ENCODE data around the gene EEF1G.

Gene EEF1G

GRCh38 chr11:62610403-62610802 is 36.7 kb upstream of the EEF1G start:
- Mint-ChIP-seq H3K4me3 (peak overlapping the region; percentile 94), H3K36me3 (ENCODE audit: low read depth) (peaks cover 39% of the 10 kb centered on the region), H3K4me1 (peaks cover 52% of the 10 kb centered on the region), H3K27me3 (no peaks in the 10 kb centered on the region), H3K9me3 (no peaks in the 10 kb centered on the region), H3K27ac (peak overlapping the region; percentile 97)
- ATAC-seq, result no peak
- no peak for DNase-seq

- Mint-ChIP-seq H3K9me3 (no peaks in the 10 kb centered on the region), H3K27ac (peak overlapping the region; percentile 18), H3K4me3 (no peak overlapping the region), H3K4me1 (peaks cover 44% of the 10 kb centered on the region), H3K27me3 (no peaks in the 10 kb centered on the region), H3K36me3 (ENCODE audit: low read depth) (peaks cover 45% of the 10 kb centered on the region)
- no peak for DNase-seq
- ATAC-seq, result no peak
Observed at GRCh38 chr11:62608776-62609175, 35.1 kb upstream of the EEF1G start.

- H3K4me3 Mint-ChIP-seq, result no peak overlapping the region
- H3K27ac Mint-ChIP-seq, result peak overlapping the region; percentile 9
- peaks cover 55% of the 10 kb centered on the region for H3K36me3 Mint-ChIP-seq (ENCODE audit: low read depth)
Observed at GRCh38 chr11:62607714-62608113, 34.0 kb upstream of the EEF1G start.

GRCh38 chr11:62605902-62606301 is 32.2 kb upstream of the EEF1G start:
- H3K4me1 Mint-ChIP-seq, result peaks cover 49% of the 10 kb centered on the region
- peaks cover 2% of the 10 kb centered on the region for H3K27me3 Mint-ChIP-seq
- no peak for DNase-seq
- H3K36me3 Mint-ChIP-seq (ENCODE audit: low read depth), result peaks cover 58% of the 10 kb centered on the region
- no peak overlapping the region for H3K4me3 Mint-ChIP-seq
- no peak overlapping the region for H3K27ac Mint-ChIP-seq
- ATAC-seq, result no peak
- H3K9me3 Mint-ChIP-seq, result no peaks in the 10 kb centered on the region

More at GRCh38 chr11:62607714-62608113, 34.0 kb upstream of the EEF1G start:
- ATAC-seq (no peak), DNase-seq (no peak)
- Mint-ChIP-seq H3K4me1 (peaks cover 51% of the 10 kb centered on the region), H3K27me3 (no peaks in the 10 kb centered on the region), H3K9me3 (no peaks in the 10 kb centered on the region)

- no peak overlapping the region for H3K4me3 Mint-ChIP-seq
Observed at GRCh38 chr11:62605467-62605866, 31.8 kb upstream of the EEF1G start.

GRCh38 chr11:62604460-62605120 is 30.9 kb upstream of the EEF1G start:
- no peak overlapping the region for H3K27ac Mint-ChIP-seq
- H3K4me1 Mint-ChIP-seq, result peaks cover 46% of the 10 kb centered on the region

More at GRCh38 chr11:62605467-62605866, 31.8 kb upstream of the EEF1G start:
- DNase-seq (no peak), ATAC-seq (no peak)
- Mint-ChIP-seq H3K27ac (no peak overlapping the region), H3K4me1 (peaks cover 45% of the 10 kb centered on the region), H3K9me3 (no peaks in the 10 kb centered on the region), H3K27me3 (peaks cover 2% of the 10 kb centered on the region), H3K36me3 (ENCODE audit: low read depth) (peaks cover 57% of the 10 kb centered on the region)

GRCh38 chr11:62603776-62604299 is 30.1 kb upstream of the EEF1G start:
- Mint-ChIP-seq H3K27me3 (peaks cover 2% of the 10 kb centered on the region), H3K36me3 (ENCODE audit: low read depth) (peaks cover 61% of the 10 kb centered on the region), H3K4me1 (peaks cover 46% of the 10 kb centered on the region), H3K27ac (no peak overlapping the region), H3K4me3 (peak overlapping the region; percentile 46), H3K9me3 (no peaks in the 10 kb centered on the region)
- no peak for ATAC-seq
- no peak for DNase-seq

More at GRCh38 chr11:62604460-62605120, 30.9 kb upstream of the EEF1G start:
- H3K27me3 Mint-ChIP-seq, result peaks cover 2% of the 10 kb centered on the region
- DNase-seq (no peak), ATAC-seq (no peak)
- peaks cover 60% of the 10 kb centered on the region for H3K36me3 Mint-ChIP-seq (ENCODE audit: low read depth)
- H3K4me3 Mint-ChIP-seq, result no peak overlapping the region
- no peaks in the 10 kb centered on the region for H3K9me3 Mint-ChIP-seq

GRCh38 chr11:62603072-62603408 is 29.3 kb upstream of the EEF1G start:
- ATAC-seq (no peak), DNase-seq (no peak)
- Mint-ChIP-seq H3K36me3 (ENCODE audit: low read depth) (peaks cover 64% of the 10 kb centered on the region), H3K4me3 (peak overlapping the region; percentile 46), H3K27ac (peak overlapping the region; percentile 6), H3K9me3 (no peaks in the 10 kb centered on the region), H3K27me3 (peaks cover 2% of the 10 kb centered on the region), H3K4me1 (peaks cover 52% of the 10 kb centered on the region)

- DNase-seq (no peak), ATAC-seq (no peak)
- H3K27ac Mint-ChIP-seq, result peak overlapping the region; percentile 94
- peaks cover 2% of the 10 kb centered on the region for H3K27me3 Mint-ChIP-seq
- no peaks in the 10 kb centered on the region for H3K9me3 Mint-ChIP-seq
- peak overlapping the region; percentile 91 for H3K4me3 Mint-ChIP-seq
- peaks cover 47% of the 10 kb centered on the region for H3K4me1 Mint-ChIP-seq
- peaks cover 63% of the 10 kb centered on the region for H3K36me3 Mint-ChIP-seq (ENCODE audit: low read depth)
Observed at GRCh38 chr11:62602141-62603071, 28.7 kb upstream of the EEF1G start.

- peak within 1 kb of the TSS; percentile 94 for H3K27ac Mint-ChIP-seq
- ATAC-seq (peak; percentile 88), DNase-seq (peak; percentile 100)
- H3K27me3 Mint-ChIP-seq, result peaks cover 2% of the 10 kb centered on the region
- peaks cover 67% of the 10 kb centered on the region for H3K36me3 Mint-ChIP-seq (ENCODE audit: low read depth)
- H3K4me3 Mint-ChIP-seq, result peak within 1 kb of the TSS; percentile 91
- no peaks in the 10 kb centered on the region for H3K9me3 Mint-ChIP-seq
- H3K4me1 Mint-ChIP-seq, result peaks cover 47% of the 10 kb centered on the region
Observed at GRCh38 chr11:62601372-62602140, 27.9 kb upstream of the EEF1G start, which contains the start of gene MTA2. MTA2 (minus strand) TSS chr11:62601865; CDS start chr11:62601450, 415 bp downstream.

GRCh38 chr11:62601122-62601371 is 27.4 kb upstream of the EEF1G start:
- H3K27ac Mint-ChIP-seq, result peak overlapping the region; percentile 94
- ATAC-seq, result peak; percentile 5
- peak overlapping the region; percentile 91 for H3K4me3 Mint-ChIP-seq
- H3K4me1 Mint-ChIP-seq, result peaks cover 47% of the 10 kb centered on the region
- H3K36me3 Mint-ChIP-seq (ENCODE audit: low read depth), result peaks cover 68% of the 10 kb centered on the region
- DNase-seq, result peak; percentile 58
- H3K9me3 Mint-ChIP-seq, result no peaks in the 10 kb centered on the region
- peaks cover 2% of the 10 kb centered on the region for H3K27me3 Mint-ChIP-seq

- Mint-ChIP-seq H3K9me3 (no peaks in the 10 kb centered on the region), H3K4me1 (peaks cover 47% of the 10 kb centered on the region)
- no peak for DNase-seq
Observed at GRCh38 chr11:62600367-62601121, 26.9 kb upstream of the EEF1G start.

GRCh38 chr11:62599901-62600300 is 26.2 kb upstream of the EEF1G start:
- Mint-ChIP-seq H3K27ac (peak overlapping the region; percentile 94), H3K4me3 (peak overlapping the region; percentile 91), H3K36me3 (ENCODE audit: low read depth) (peaks cover 69% of the 10 kb centered on the region), H3K27me3 (peaks cover 2% of the 10 kb centered on the region), H3K9me3 (no peaks in the 10 kb centered on the region), H3K4me1 (peaks cover 44% of the 10 kb centered on the region)
- DNase-seq (peak; percentile 40), ATAC-seq (no peak)

More at GRCh38 chr11:62600367-62601121, 26.9 kb upstream of the EEF1G start:
- Mint-ChIP-seq H3K4me3 (peak overlapping the region; percentile 91), H3K27ac (peak overlapping the region; percentile 94), H3K27me3 (peaks cover 2% of the 10 kb centered on the region), H3K36me3 (ENCODE audit: low read depth) (peaks cover 69% of the 10 kb centered on the region)
- no peak for ATAC-seq
